Activated CD4-positive, alpha-beta memory T cell treated with anti-CD3 and anti-CD28 coated beads for 36 hours (primary cell): Measurements from ENCODE around the gene STK32C. TPM values are rescaled to one million over a fixed set of nuclear protein-coding genes. Genes with fewer than 3 reads are reported as not detected.
A peak's percentile ranks its signal among the peaks of the same experiment; 100 is the strongest.
"Not testable (repeated sequence)": the region's sequence is repeated elsewhere in the genome, so short reads cannot be mapped to it uniquely, and the experiment has no call there.

Experiments
- CTCF ChIA-PET: fragments of 350-600 bp; sonication (Branson Sonifier 250); formaldehyde crosslinking; loops from one replicate; lab custom pipeline; 2021; ENCODE audit warnings: antibody characterized with exemption, inconsistent platforms; lab: Charles Lee
- POLR2A ChIA-PET: fragments of 350-600 bp; sonication (Branson Sonifier 250); formaldehyde crosslinking; loops from one replicate; lab custom pipeline; 2021; ENCODE audit warnings: antibody characterized with exemption; lab: Charles Lee
- DNase-seq: peaks from one replicate; pipeline ENCODE4 v3.0.0-alpha.2; 2020
- H3K27ac Mint-ChIP-seq: one replicate; pipeline ENCODE4 v1.8.0; 2021; ENCODE audit warnings: mixed read lengths
- H3K27me3 Mint-ChIP-seq: one replicate; pipeline ENCODE4 v1.8.0; 2021; ENCODE audit warnings: mixed read lengths
- H3K36me3 Mint-ChIP-seq: one replicate; pipeline ENCODE4 v1.8.0; 2021; ENCODE audit warnings: mixed read lengths
- H3K4me1 Mint-ChIP-seq: one replicate; pipeline ENCODE4 v1.8.0; 2021; ENCODE audit warnings: low read depth, mixed read lengths
- H3K4me3 Mint-ChIP-seq: one replicate; pipeline ENCODE4 v1.8.0; 2021; ENCODE audit warnings: mild to moderate bottlenecking, mixed read lengths
- H3K9me3 Mint-ChIP-seq: one replicate; pipeline ENCODE4 v1.8.0; 2021; ENCODE audit warnings: mixed read lengths
- intact Hi-C: fragments of 100-400 bp; cut with micrococcal nuclease; formaldehyde crosslinking; loops from one replicate; pipeline ENCODE4 v1.15.1; 2023
- total RNA-seq, 2 experiments: library from RNA; stranded (reverse); gene quantifications; one replicate each; pipeline ENCODE4 v1.2.3, GENCODE V29; 2021

STK32C gene
- 10 to 100 TPM; 14.8 to 16.1 TPM for total RNA-seq

DNA sequence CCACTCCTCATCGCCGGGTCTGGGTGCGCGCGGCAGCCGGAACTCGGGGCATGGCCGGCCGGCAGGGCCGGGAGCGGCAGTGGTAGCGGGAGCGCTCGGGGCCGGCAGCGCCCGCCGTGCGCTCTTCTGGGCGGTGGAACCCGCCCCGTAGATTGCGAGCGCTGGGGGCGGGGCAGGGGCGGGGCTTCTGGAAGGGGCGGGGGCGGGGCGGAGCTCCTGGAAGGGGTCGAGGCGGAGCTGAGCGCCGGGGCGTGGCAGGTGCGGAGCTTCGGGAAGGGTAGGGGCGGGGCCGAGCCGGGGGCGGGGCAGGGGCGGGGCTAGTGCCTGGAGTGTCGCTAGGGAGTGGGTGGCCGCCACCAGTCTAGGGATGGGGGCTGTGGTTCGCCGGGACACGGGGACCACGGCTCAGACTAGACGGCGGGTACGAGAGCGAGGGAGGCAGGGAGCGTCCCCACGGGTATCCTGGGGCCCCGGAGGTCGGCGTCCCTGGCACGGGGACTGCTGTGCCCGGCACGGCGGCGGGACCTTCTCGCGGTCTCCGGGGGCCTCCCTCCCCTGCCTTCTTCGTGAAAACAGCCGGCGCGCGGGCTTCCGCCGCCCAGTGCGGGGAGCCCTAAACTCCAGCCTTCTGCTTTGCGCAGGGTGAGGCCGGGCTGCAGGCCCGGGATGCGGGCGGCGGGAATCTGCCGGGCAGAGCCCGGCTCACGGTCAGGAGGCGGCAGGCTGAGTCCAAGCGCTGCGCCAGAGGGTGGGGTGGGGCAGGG, at the start of gene STK32C:
STK32C (minus strand) TSS at position 128 of the 764 bp plus-strand sequence; CDS start at position 11, 117 bp downstream.
- Mint-ChIP-seq H3K36me3 (no peaks in the 10 kb centered on the region), H3K9me3 (no peaks in the 10 kb centered on the region), H3K27ac (no peak within 1 kb of the TSS), H3K27me3 (peaks cover 3% of the 10 kb centered on the region), H3K4me3 (peak within 1 kb of the TSS; percentile 85), H3K4me1 (peaks cover 11% of the 10 kb centered on the region)
- ChIA-PET CTCF (no interaction called here), POLR2A (no interaction called here)
- peak; percentile 93 for DNase-seq
- intact Hi-C loops, result loop anchor here (1.0 to 5.0 kb wide), 5 partner anchors 12 to 229 kb away; partner anchors contain the start of gene INPP5A

DNA sequence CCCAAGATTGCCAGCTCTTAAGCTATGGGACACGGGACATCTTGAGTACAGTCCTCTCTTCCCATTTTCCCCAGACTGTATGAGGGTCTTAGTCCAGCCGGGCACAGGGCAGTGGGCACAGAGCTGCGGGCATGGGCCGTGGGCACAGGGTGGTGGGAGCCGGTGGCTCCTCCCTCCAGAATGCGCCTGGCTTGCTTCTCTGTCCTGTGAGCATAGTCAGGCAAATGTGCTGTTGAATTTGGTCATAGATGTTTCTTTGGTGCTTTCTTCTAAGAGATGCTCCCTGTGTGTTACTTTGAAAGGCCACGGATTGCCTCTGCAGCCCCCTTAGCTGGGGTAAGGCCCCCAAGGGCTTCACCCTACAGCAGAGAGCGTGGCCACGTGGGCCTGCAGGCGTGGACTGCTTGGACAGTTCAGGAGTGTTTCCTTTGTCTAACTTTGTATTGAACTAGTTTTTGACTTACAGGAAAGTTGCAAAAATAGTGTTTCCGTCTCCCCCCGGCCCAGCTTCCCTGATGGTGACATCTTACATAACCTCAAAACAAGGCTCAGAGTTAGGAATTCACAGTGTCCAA, 49.0 kb upstream of the STK32C start:
- Mint-ChIP-seq H3K27me3 (no peaks in the 10 kb centered on the region), H3K4me3 (no peak overlapping the region), H3K36me3 (no peaks in the 10 kb centered on the region), H3K4me1 (no peaks in the 10 kb centered on the region), H3K9me3 (peaks cover 3% of the 10 kb centered on the region), H3K27ac (no peak overlapping the region)
- intact Hi-C loops, result no loop called here
- no peak for DNase-seq
- ChIA-PET POLR2A (no interaction called here), CTCF (interaction anchor here (0.6 kb wide), 1 partner anchor 297 kb away, joined by 6 read pairs; no protein-coding TSS in a partner anchor)

DNA sequence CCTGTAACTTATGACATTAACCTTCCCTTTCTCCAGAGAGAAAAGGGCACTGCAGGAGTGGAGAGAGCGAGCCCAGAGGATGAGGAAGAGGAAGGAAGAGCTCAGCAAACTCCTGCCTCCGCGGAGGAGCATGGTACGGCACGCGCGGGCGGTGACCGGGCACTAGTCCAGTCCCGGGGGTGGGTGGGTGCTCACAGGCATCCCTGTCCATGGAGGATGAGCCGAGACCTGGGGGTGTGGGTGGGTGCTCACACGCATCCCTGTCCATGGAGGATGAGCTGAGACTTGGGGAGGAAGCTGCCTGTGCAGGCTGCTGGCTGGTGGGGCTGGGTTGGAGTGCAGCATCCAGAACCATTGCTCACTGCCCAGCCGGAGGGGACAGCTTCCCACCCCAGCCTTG, 48.0 kb upstream of the STK32C start:
- Mint-ChIP-seq H3K4me3 (no peak overlapping the region), H3K27me3 (no peaks in the 10 kb centered on the region), H3K36me3 (no peaks in the 10 kb centered on the region), H3K27ac (no peak overlapping the region), H3K9me3 (peaks cover 3% of the 10 kb centered on the region), H3K4me1 (no peaks in the 10 kb centered on the region)
- DNase-seq, result no peak
- POLR2A ChIA-PET, result no interaction called here
- CTCF ChIA-PET, result interaction anchor here (0.6 to 1.4 kb wide), 2 partner anchors 133 to 296 kb away, joined by 4 to 6 read pairs; no protein-coding TSS in a partner anchor
- intact Hi-C loops, result no loop called here

DNA sequence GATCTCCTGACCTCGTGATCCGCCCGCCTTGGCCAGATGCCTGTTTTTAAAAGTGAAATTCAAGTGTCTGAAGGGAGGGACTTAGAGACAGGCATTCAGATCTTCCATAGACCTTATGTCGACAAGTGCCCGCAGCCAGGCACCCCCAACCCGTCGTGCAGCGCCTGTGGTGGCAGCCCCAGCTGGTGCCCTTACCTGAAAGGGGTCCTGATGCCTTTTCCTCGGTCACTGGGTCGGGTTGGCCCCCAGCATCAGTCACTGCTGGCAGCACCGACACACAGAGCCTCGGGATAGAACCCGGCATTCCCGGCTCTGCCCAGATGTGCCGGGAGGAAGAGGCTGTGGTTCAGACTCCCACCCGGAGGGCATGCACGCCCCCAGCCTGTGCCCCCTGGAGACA, 47.5 kb upstream of the STK32C start:
- Mint-ChIP-seq H3K4me1 (no peaks in the 10 kb centered on the region), H3K27ac (no peak overlapping the region), H3K27me3 (no peaks in the 10 kb centered on the region), H3K9me3 (peaks cover 3% of the 10 kb centered on the region), H3K36me3 (no peaks in the 10 kb centered on the region), H3K4me3 (no peak overlapping the region)
- ChIA-PET POLR2A (no interaction called here), CTCF (interaction anchor here (1.4 kb wide), 1 partner anchor 133 kb away, joined by 4 read pairs; no protein-coding TSS in a partner anchor)
- intact Hi-C loops, result no loop called here
- DNase-seq, result no peak

DNA sequence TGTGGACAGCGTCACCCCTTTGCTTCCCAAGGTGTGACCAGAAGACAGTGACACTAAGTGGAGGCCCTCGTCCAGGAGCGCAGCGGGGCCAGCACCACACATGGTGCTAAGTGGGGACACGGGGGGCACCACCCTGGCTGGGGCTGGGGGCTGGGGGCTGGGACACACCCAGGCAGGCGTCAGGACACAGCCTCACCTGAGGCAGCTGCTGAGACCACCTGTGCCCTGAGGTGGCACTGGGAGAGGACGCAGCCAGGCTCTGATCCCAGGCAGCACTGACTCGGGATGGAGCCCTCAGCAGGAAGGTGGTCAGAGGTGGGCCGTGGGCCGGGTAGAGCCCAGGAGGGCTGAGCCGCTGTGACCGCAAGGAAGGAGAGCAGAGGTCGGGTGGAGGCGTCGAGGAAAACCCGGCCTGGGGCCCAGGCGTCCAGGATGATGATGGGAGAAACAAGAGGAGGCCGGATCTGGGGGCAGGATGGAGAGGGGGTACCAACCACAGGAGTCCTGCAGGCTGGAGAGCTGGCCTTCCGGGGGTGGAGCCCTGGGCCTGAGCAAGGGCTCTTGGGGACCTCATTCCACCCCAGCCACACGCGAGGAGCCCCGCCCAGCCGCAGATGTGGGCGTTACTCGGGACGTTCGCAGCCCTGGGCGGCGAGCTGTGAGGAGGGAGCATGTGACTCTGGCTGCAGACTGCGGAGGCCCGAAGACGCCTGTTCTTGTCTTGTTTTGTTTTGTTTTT, 46.8 kb upstream of the STK32C start:
- intact Hi-C loops, result no loop called here
- H3K4me1 Mint-ChIP-seq, result no peaks in the 10 kb centered on the region
- DNase-seq, result no peak
- H3K4me3 Mint-ChIP-seq, result no peak overlapping the region
- H3K27ac Mint-ChIP-seq, result no peak overlapping the region
- ChIA-PET POLR2A (no interaction called here), CTCF (interaction anchor here (1.3 to 1.4 kb wide), 2 partner anchors 132 to 135 kb away, joined by 4 read pairs; no protein-coding TSS in a partner anchor)
- H3K36me3 Mint-ChIP-seq, result no peaks in the 10 kb centered on the region
- H3K9me3 Mint-ChIP-seq, result peaks cover 3% of the 10 kb centered on the region
- no peaks in the 10 kb centered on the region for H3K27me3 Mint-ChIP-seq

DNA sequence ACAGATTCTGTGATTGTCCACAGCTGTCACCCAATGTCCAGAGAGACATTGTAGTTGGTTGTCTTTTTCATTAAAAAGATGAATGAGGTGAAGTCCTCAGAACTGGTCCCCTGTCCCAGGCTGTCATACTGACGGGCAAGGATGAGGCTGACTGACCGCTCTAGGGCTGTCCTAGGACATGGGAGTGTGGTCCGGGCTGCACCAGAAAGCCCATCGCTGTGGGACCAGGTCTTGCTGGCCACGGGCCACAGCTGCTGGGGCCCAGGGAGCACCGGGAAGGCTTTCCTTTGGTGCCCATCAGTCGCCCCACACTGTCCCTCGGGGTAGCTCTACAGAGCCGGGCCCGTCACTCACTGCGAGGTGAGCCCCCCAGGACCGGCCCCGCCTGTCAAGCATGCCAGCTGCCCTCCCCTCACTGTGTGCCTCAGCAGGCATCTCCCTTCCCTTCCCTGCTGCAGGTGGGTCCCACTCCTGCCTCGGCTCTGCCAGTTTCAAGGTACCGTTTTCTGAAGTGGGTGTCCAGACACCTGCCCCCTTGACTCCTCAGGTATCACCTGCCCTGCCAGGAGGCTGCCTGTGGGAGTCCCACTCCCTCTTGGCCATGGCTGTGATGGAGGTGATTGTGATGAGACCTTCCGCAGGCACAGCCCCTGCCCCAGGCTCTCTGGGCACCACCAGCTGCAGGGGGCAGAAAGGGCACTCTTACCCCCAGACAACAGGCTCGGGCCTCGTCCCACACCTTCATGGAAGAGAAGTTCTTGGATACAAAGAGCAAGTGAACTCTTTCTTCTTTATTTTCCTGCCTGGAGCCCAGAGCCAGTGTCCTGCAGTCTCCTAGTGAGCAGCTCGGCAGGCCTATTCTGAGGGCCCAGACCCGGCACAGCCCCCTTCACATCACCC, 46.0 kb upstream of the STK32C start:
- Mint-ChIP-seq H3K27me3 (no peaks in the 10 kb centered on the region), H3K27ac (no peak overlapping the region), H3K4me1 (no peaks in the 10 kb centered on the region), H3K9me3 (peaks cover 3% of the 10 kb centered on the region), H3K36me3 (no peaks in the 10 kb centered on the region), H3K4me3 (no peak overlapping the region)
- ChIA-PET POLR2A (no interaction called here), CTCF (interaction anchor here (0.6 to 1.6 kb wide), 10 partner anchors 11 to 454 kb away, joined by 3 to 9 read pairs (median 4); no protein-coding TSS in a partner anchor)
- no peak for DNase-seq
- intact Hi-C loops, result no loop called here

DNA sequence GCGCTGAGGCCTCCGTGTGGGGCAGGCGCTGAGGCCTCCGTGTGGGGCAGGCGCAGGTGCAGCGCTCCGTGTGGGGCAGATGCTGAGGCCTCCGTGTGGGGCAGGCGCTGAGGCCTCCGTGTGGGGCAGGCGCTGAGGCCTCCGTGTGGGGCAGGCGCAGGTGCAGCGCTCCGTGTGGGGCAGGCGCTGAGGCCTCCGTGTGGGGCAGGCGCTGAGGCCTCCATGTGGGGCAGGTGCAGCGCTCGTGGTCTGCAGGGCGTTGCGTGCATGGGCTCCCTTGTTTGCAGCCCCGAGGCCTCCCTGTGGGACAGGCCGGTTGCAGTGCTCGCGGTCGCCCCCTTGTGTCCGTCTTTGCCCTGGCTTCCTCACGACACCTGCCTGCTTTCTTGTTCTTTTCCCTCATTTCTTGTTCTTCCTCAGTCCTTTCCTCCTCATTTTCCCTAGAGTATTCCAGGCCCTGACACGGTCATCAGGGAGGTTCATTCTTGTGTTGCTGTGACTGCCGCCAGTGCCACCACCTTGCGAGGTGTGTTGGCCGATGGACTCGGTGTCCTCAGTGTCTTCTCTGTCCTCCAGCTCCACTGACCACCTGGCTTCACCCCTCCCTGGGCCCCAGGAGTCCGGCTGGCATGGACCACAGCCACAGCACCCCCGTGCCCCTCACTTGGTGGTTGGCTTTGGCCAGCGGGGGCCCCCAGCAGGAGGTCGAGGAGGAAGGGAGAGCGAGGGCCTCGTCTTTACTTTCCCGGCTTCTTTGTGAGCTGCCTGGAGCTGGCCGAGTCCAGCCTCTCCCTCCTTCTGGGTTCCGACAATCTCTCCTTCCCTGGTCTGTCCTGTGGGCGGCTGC, 44.9 kb upstream of the STK32C start:
- intact Hi-C loops, result loop anchor here (1.0 kb wide), 1 partner anchor 129 kb away; no protein-coding TSS in a partner anchor
- H3K4me1 Mint-ChIP-seq, H3K36me3 Mint-ChIP-seq, H3K9me3 Mint-ChIP-seq, H3K27ac Mint-ChIP-seq, POLR2A ChIA-PET, H3K27me3 Mint-ChIP-seq, H3K4me3 Mint-ChIP-seq: not testable (repeated sequence)
- CTCF ChIA-PET, result interaction anchor here (0.6 to 1.6 kb wide), 10 partner anchors 10 to 453 kb away, joined by 3 to 9 read pairs (median 4); no protein-coding TSS in a partner anchor
- DNase-seq, result peak; percentile 82

DNA sequence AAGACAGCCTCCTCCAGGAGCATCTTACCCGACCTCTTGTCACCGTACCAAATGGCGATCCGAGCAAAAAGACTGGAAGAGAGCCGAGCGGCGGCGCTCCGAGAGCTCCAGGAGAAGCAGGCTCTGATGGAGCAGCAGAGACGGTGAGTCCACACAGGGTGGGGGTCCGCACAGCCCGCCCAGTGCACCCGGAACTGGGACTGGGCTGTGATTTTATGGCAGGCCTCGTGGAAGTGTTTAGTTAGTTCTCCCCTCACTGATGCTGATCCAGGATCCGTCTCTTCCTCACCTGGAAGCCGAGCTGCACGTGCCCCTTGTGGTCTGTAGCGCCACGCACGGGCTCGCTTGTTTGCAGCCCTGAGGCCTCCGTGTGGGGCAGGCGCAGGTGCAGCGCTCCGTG, 43.9 kb upstream of the STK32C start:
- ChIA-PET POLR2A (no interaction called here), CTCF (interaction anchor here (0.8 to 2.2 kb wide), 3 partner anchors 10 to 126 kb away, joined by 3 to 8 read pairs (median 3); no protein-coding TSS in a partner anchor)
- no peaks in the 10 kb centered on the region for H3K27me3 Mint-ChIP-seq
- no peak for DNase-seq
- H3K36me3 Mint-ChIP-seq, result no peaks in the 10 kb centered on the region
- no peaks in the 10 kb centered on the region for H3K4me1 Mint-ChIP-seq
- H3K27ac Mint-ChIP-seq, result no peak overlapping the region
- intact Hi-C loops, result loop anchor here (1.0 kb wide), 1 partner anchor 128 kb away; no protein-coding TSS in a partner anchor
- no peak overlapping the region for H3K4me3 Mint-ChIP-seq
- H3K9me3 Mint-ChIP-seq, result no peaks in the 10 kb centered on the region

DNA sequence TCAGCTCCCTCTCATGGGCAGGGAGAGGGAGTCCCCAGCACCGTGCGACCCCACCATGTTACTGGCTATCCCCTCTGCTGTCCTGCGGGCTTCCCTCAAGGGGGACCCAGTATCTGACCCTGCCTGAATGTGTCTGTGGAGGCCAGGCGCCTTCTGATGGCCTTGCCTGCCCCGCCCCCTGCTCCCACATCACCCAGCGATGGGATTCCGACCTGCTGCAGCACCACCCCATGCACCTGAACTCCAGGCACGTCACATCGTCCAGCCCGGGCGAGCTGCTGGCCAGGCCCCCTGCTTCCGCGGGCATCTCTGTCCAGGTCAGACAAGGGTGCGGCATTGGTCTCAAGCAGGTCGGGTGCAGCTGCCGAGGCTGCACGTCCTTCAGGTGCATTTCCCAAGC, 43.2 kb upstream of the STK32C start:
- Mint-ChIP-seq H3K4me1 (no peaks in the 10 kb centered on the region), H3K4me3 (no peak overlapping the region), H3K9me3 (no peaks in the 10 kb centered on the region), H3K27me3 (no peaks in the 10 kb centered on the region), H3K27ac (no peak overlapping the region), H3K36me3 (no peaks in the 10 kb centered on the region)
- DNase-seq, result no peak
- ChIA-PET CTCF (interaction anchor here (0.8 to 2.2 kb wide), 3 partner anchors 11 to 126 kb away, joined by 3 to 8 read pairs (median 3); no protein-coding TSS in a partner anchor), POLR2A (no interaction called here)
- intact Hi-C loops, result no loop called here

DNA sequence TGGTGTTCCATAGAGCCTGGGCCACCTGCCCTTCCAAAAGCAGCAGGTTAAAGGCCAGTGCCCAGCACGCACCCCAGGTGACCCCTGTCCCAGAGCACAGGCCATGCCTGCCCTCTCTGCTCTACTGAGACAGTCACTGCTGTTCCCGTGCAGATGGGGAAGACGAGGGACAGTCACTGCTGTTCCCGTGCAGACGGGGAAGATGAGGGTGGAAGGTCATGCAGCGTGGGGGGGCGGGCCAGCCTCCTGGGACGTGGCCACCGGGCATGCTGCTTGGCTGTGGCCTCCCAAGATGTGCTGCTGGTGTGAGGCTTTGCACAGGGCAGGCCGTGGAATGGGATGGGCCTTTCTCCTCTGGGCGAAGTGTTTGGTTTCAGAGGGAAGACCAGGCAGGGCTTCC, 42.6 kb upstream of the STK32C start:
- no peaks in the 10 kb centered on the region for H3K27me3 Mint-ChIP-seq
- ChIA-PET POLR2A (no interaction called here), CTCF (interaction anchor here (2.2 kb wide), 1 partner anchor 11 kb away, joined by 8 read pairs; no protein-coding TSS in a partner anchor)
- no peaks in the 10 kb centered on the region for H3K36me3 Mint-ChIP-seq
- intact Hi-C loops, result no loop called here
- H3K4me3 Mint-ChIP-seq, result no peak overlapping the region
- DNase-seq, result no peak
- H3K27ac Mint-ChIP-seq, result no peak overlapping the region
- no peaks in the 10 kb centered on the region for H3K9me3 Mint-ChIP-seq
- H3K4me1 Mint-ChIP-seq, result no peaks in the 10 kb centered on the region
